HepG2 (cell line): ENCODE results near the gene SLC12A9. TPM values are rescaled to one million over a fixed set of nuclear protein-coding genes. Genes with fewer than 3 reads are reported as not detected.

Source experiments
- ATRX ChIP-seq: sonication (generic); formaldehyde crosslinking; IDR thresholded peaks from 2 replicates; pipeline ENCODE4 v1.4.0; 2020; ENCODE audit warnings: missing genetic modification reagents, borderline replicate concordance
- CHD2 ChIP-seq: IDR thresholded peaks from 2 replicates; pipeline ENCODE4 v1.6.1; 2011; ENCODE audit warnings: low read depth, low read length, improper control_type of control experiment
- CREB3 ChIP-seq: sonication (generic); formaldehyde crosslinking; IDR thresholded peaks from 2 replicates; pipeline ENCODE4 v1.5.0; 2020; ENCODE audit warnings: missing genetic modification reagents
- HES4 ChIP-seq: sonication (generic); formaldehyde crosslinking; IDR thresholded peaks from 2 replicates; pipeline ENCODE4 v1.9.0; 2021; ENCODE audit warnings: mild to moderate bottlenecking, missing genetic modification reagents, borderline replicate concordance
- HNRNPK ChIP-seq: fragments of 200-400 bp; formaldehyde crosslinking; IDR thresholded peaks from 2 replicates; pipeline ENCODE4 v1.6.1; 2018; ENCODE audit warnings: low read length, low read depth, moderate library complexity, mild to moderate bottlenecking; ENCODE audit not compliant: poor library complexity, severe bottlenecking
- JUND ChIP-seq: sonication (generic); formaldehyde crosslinking; IDR thresholded peaks from 2 replicates; pipeline ENCODE4 v1.8.0; 2022; ENCODE audit warnings: mild to moderate bottlenecking, missing genetic modification reagents
- NFE2L2 ChIP-seq: fragments of 150-350 bp; IDR thresholded peaks from 2 replicates; pipeline ENCODE4 v1.6.1; 2014; ENCODE audit warnings: low read length
- RARG ChIP-seq: sonication (generic); formaldehyde crosslinking; IDR thresholded peaks from 2 replicates; pipeline ENCODE4 v1.4.0; 2020; ENCODE audit warnings: low read depth, mild to moderate bottlenecking, missing genetic modification reagents
- SNAPC5 ChIP-seq: sonication (generic); formaldehyde crosslinking; IDR thresholded peaks from 2 replicates; pipeline ENCODE4 v1.8.1; 2023; ENCODE audit warnings: mild to moderate bottlenecking, missing genetic modification reagents, borderline replicate concordance
- TRIM22 ChIP-seq: fragments of 450-650 bp; IDR thresholded peaks from 2 replicates; pipeline ENCODE4 v1.6.1; 2017
- ZBTB33 ChIP-seq: sonication (generic); formaldehyde crosslinking; IDR thresholded peaks from 2 replicates; pipeline ENCODE4 v1.4.0; 2020; ENCODE audit warnings: missing genetic modification reagents
- ZC3H4 ChIP-seq: sonication (generic); formaldehyde crosslinking; IDR thresholded peaks from 2 replicates; pipeline ENCODE4 v1.4.0; 2020; ENCODE audit warnings: missing genetic modification reagents, borderline replicate concordance
- ZIK1 ChIP-seq: sonication (generic); formaldehyde crosslinking; IDR thresholded peaks from 2 replicates; pipeline ENCODE4 v1.5.0; 2020; ENCODE audit warnings: mild to moderate bottlenecking, low read depth, missing genetic modification reagents, borderline replicate concordance
- ZNF354B ChIP-seq: sonication (generic); formaldehyde crosslinking; IDR thresholded peaks from 2 replicates; pipeline ENCODE4 v1.8.0; 2022; ENCODE audit warnings: mild to moderate bottlenecking, missing genetic modification reagents
- ZNF574 ChIP-seq: sonication (generic); formaldehyde crosslinking; IDR thresholded peaks from 2 replicates; pipeline ENCODE4 v1.4.0; 2020; ENCODE audit warnings: missing genetic modification reagents
- ZNF580 ChIP-seq: IDR thresholded peaks from 2 replicates; pipeline ENCODE4 v1.6.1; 2016; ENCODE audit warnings: low read depth, borderline replicate concordance
- ZNF597 ChIP-seq: sonication (generic); formaldehyde crosslinking; IDR thresholded peaks from 2 replicates; pipeline ENCODE4 v1.5.0; 2020; ENCODE audit warnings: missing genetic modification reagents
- ZNF709 ChIP-seq: sonication (generic); formaldehyde crosslinking; IDR thresholded peaks from 2 replicates; pipeline ENCODE4 v1.5.0; 2020; ENCODE audit warnings: mild to moderate bottlenecking, missing genetic modification reagents
- ZNF891 ChIP-seq: sonication (generic); formaldehyde crosslinking; IDR thresholded peaks from 2 replicates; pipeline ENCODE4 v1.5.0; 2020; ENCODE audit warnings: mild to moderate bottlenecking, missing genetic modification reagents
- ZSCAN31 ChIP-seq: sonication (generic); formaldehyde crosslinking; IDR thresholded peaks from 2 replicates; pipeline ENCODE4 v1.5.0; 2020; ENCODE audit warnings: low read depth, mild to moderate bottlenecking, missing genetic modification reagents
- polyA plus RNA-seq, 8 experiments: library from polyadenylated mRNA; depleted of rRNA in 3 of 8; stranded (reverse) in 7 of 8; unstranded in 1 of 8; fragments of >200 nt; fragmentation: Illumina TruSeq in 4 of 8; extraction: Trizol in 4 of 8; gene quantifications; 2 replicates each; pipeline versions ENCODE4 v1.2.1 to v1.2.3, GENCODE V29; 2011 to 2016; ENCODE audit warnings: low read depth in 4 of 8, missing spikeins in 1 of 8, mixed read lengths in 1 of 8; ENCODE audit not compliant: insufficient read depth in 1 of 8
- total RNA-seq, 5 experiments: library from RNA; depleted of rRNA; stranded (reverse); fragments of >200 nt; fragmentation: Illumina TruSeq; extraction: Trizol; gene quantifications; 2 replicates each; pipeline ENCODE4 v1.2.3, GENCODE V29; 2016; ENCODE audit warnings: low read depth in 1 of 5

Gene SLC12A9
- total and polyA plus RNA-seq, 2 of the 13 experiments (the other 11 are each of a cell fraction or from before 2014, with no cell fraction given): 8.7 to 16.6 TPM

- peak; percentile 89 for TF ChIP-seq ZNF574 (CRISPR knock-in tag)
- peak; percentile 89 for TF ChIP-seq ZNF891 (CRISPR knock-in tag)
- TF ChIP-seq ZIK1 (CRISPR knock-in tag): 0 out of 2 replicates have a peak, but pooled peaks have one; percentile 49
- TF ChIP-seq HES4: 0 out of 2 replicates have a peak, but pooled peaks have one; percentile 4
- no peak for TF ChIP-seq NFE2L2
- TF ChIP-seq ZNF354B (CRISPR knock-in tag): no peak
- TF ChIP-seq ZBTB33 (CRISPR knock-in tag): peak; percentile 60; the same call in 1 of the 2 replicates
- no peak for TF ChIP-seq TRIM22
- TF ChIP-seq ZSCAN31 (CRISPR knock-in tag): peak; percentile 93
- 0 out of 2 replicates have a peak, but pooled peaks have one; percentile 54 for TF ChIP-seq CREB3 (CRISPR knock-in tag)
- TF ChIP-seq ZNF709: peak; percentile 47; the same call in 1 of the 2 replicates
- TF ChIP-seq RARG (CRISPR knock-in tag): no peak
- peak; percentile 46; the same call in 1 of the 2 replicates for TF ChIP-seq JUND
- no peak for TF ChIP-seq ZC3H4 (CRISPR knock-in tag)
- TF ChIP-seq ZNF597: no peak
- TF ChIP-seq ATRX: no peak
- TF ChIP-seq SNAPC5 (CRISPR knock-in tag): 0 out of 2 replicates have a peak, but pooled peaks have one; percentile 56
- peak; percentile 84 for TF ChIP-seq HNRNPK
- TF ChIP-seq ZNF580 (CRISPR knock-in tag): peak; percentile 51; the same call in 1 of the 2 replicates
- peak; percentile 95 for TF ChIP-seq CHD2
Observed at GRCh38 chr7:100874577-100875355, 22.3 kb downstream of the SLC12A9 start, which contains the start of gene SRRT (continued).
